Naive thymus-derived CD4-positive, alpha-beta T cell (primary cell): ENCODE data around the gene SAMD1. TPM values are rescaled to one million over a fixed set of nuclear protein-coding genes. Genes with fewer than 3 reads are reported as not detected.

ENCODE experiments used
- ATAC-seq: fragments of 150-1000 bp; cut with Tn5 transposase; 2 replicates; pipeline ENCODE4 v1.10.0; 2021; ENCODE audit warnings: mild to moderate bottlenecking, moderate library complexity
- CTCF ChIA-PET: fragments of 350-600 bp; sonication (Branson Sonifier 250); formaldehyde crosslinking; loops from one replicate; lab custom pipeline; 2021; ENCODE audit warnings: antibody characterized with exemption; lab: Charles Lee
- POLR2A ChIA-PET: fragments of 350-600 bp; sonication (Branson Sonifier 250); formaldehyde crosslinking; loops from one replicate; lab custom pipeline; 2021; ENCODE audit warnings: antibody characterized with exemption, inconsistent platforms; lab: Charles Lee
- DNase-seq, 9 donors: peaks; one replicate each; pipeline versions ENCODE4 v3.0.0 to v3.0.0-alpha.2; 2020 to 2022; ENCODE audit warnings: mixed read lengths in 1 of 9
- H3K27ac ChIP-seq: one replicate; pipeline ENCODE4 v1.7.0; 2013; ENCODE audit warnings: mild to moderate bottlenecking, low read depth, low read length, moderate library complexity
- H3K27me3 ChIP-seq, 2 donors: one replicate each; pipeline ENCODE4 v1.7.0; 2013; ENCODE audit warnings: low read length in 2 of 2, mild to moderate bottlenecking in 2 of 2, moderate library complexity in 2 of 2; ENCODE audit not compliant: control insufficient read depth in 2 of 2, insufficient read depth in 2 of 2
- H3K36me3 ChIP-seq, 3 experiments: 1 replicate in 2 of 3; 2 replicates in 1 of 3; pipeline ENCODE4 v1.7.0; 2013; ENCODE audit warnings: low read length in 3 of 3, mild to moderate bottlenecking in 3 of 3, moderate library complexity in 1 of 3; ENCODE audit not compliant: insufficient read depth in 3 of 3, control insufficient read depth in 2 of 3
- H3K4me1 ChIP-seq, 2 donors: one replicate each; pipeline ENCODE4 v1.7.0; 2013; ENCODE audit warnings: low read length in 2 of 2, mild to moderate bottlenecking in 2 of 2, moderate library complexity in 1 of 2; ENCODE audit not compliant: control insufficient read depth in 2 of 2, insufficient read depth in 2 of 2
- H3K4me3 ChIP-seq: 2 replicates; pipeline ENCODE4 v1.7.0; 2013; ENCODE audit warnings: mild to moderate bottlenecking, low read length
- H3K9me3 ChIP-seq, 3 experiments: 1 replicate in 2 of 3; 2 replicates in 1 of 3; pipeline ENCODE4 v1.7.0; 2013; ENCODE audit warnings: low read length in 3 of 3; ENCODE audit not compliant: control insufficient read depth in 2 of 3
- H3K27ac Mint-ChIP-seq, 9 donors: one replicate each; pipeline ENCODE4 v1.8.0; 2020 to 2022; ENCODE audit warnings: mixed read lengths in 9 of 9, mild to moderate bottlenecking in 8 of 9, moderate library complexity in 5 of 9, inconsistent platforms in 2 of 9
- H3K27me3 Mint-ChIP-seq, 5 donors: one replicate each; pipeline ENCODE4 v1.8.0; 2021 to 2022; ENCODE audit warnings: mixed read lengths in 5 of 5, mild to moderate bottlenecking in 1 of 5
- H3K36me3 Mint-ChIP-seq, 5 donors: one replicate each; pipeline ENCODE4 v1.8.0; 2020 to 2022; ENCODE audit warnings: mixed read lengths in 5 of 5, mild to moderate bottlenecking in 3 of 5, inconsistent platforms in 1 of 5
- H3K4me1 Mint-ChIP-seq, 7 donors: one replicate each; pipeline ENCODE4 v1.8.0; 2020 to 2022; ENCODE audit warnings: mixed read lengths in 7 of 7, mild to moderate bottlenecking in 3 of 7, inconsistent platforms in 1 of 7
- H3K4me3 Mint-ChIP-seq, 10 donors: one replicate each; pipeline ENCODE4 v1.8.0; 2020 to 2022; ENCODE audit warnings: mild to moderate bottlenecking in 10 of 10, mixed read lengths in 10 of 10, moderate library complexity in 6 of 10, inconsistent platforms in 2 of 10
- H3K9me3 Mint-ChIP-seq, 11 donors: one replicate each; pipeline ENCODE4 v1.8.0; 2020 to 2022; ENCODE audit warnings: mixed read lengths in 11 of 11, mild to moderate bottlenecking in 4 of 11, inconsistent platforms in 1 of 11, moderate library complexity in 1 of 11
- intact Hi-C, 2 donors: fragments of 100-400 bp; cut with micrococcal nuclease; formaldehyde crosslinking; loops; one replicate each; pipeline ENCODE4 v1.15.1; 2023
- polyA plus RNA-seq, 2 donors: library from polyadenylated mRNA; unstranded; fragments of 300-500 nt; fragmentation: Illumina TruSeq; gene quantifications; one replicate each; pipeline ENCODE4 v1.2.3, GENCODE V29; 2021
- total RNA-seq, 6 experiments: library from RNA in 5 of 6; stranded (reverse) in 5 of 6; gene quantifications; 1 replicate in 5 of 6; 2 replicates in 1 of 6; pipeline ENCODE4 v1.2.3 and lab custom pipeline; 2021 to 2026

SAMD1 gene
- total and polyA plus RNA-seq, 7 experiments from 2014 or later: 3.0 to 87.3 (median 48.2) TPM

DNA sequence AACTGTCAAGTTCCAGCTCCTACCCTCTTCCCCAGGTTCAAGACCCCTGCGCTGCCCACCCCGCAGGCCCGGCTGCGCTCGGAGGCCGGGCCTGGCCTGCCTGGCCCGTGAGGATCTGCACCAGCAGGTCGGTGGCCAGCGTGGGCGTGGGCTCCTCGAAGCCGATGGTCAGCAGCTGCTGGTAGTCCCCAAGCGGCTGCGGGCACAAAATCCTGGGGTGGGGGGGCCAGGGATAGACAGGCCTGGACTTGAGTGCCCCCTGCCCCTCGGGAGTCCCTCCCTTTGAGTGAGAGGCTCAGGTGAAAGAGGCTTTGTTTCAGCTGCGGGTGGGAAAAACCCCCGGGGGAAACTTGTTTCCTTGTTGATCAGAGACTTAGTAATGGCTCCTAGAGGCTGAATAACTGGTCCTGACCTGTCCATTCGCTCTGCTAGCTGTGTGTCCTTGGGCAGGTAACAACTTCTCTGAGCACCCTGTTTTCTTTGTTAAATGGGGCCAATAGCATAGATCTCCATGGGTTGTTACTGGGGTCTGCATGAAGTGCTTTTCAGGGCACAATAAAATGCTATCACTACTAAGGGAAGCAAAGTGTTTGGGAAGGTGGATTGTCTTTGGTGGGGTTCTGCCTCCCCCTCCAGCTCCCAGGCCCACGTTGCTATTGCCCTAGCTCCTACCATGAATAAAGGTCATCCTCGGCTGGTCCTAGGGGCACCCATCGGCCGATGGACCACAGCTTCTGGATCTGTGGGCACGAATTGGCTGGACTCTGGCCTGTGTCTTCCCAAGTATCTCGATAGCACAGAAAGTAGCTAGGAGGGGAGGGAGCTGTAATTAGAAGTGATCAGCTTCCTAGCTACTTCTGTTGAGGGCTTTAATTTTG, 8.5 kb downstream of the SAMD1 start:
- Histone ChIP-seq H3K27ac (peak overlapping the region; percentile 75), H3K9me3 (no peaks in the 10 kb centered on the region), H3K27me3 (no peaks in the 10 kb centered on the region), H3K4me1 (peaks cover 5 to 15% of the 10 kb centered on the region in 2 donors), H3K4me3 (peak overlapping the region; percentile 86), H3K36me3 (no peaks in the 10 kb centered on the region)
- ATAC-seq: no peak
- Mint-ChIP-seq H3K4me1 (peaks cover 0 to 27% (median 17%) of the 10 kb centered on the region in 7 donors), H3K27ac (peak overlapping the region; percentile 86 to 98 (median 95)), H3K9me3 (peaks cover 0 to 1% (median 0%) of the 10 kb centered on the region in 11 donors), H3K27me3 (no peaks in the 10 kb centered on the region), H3K4me3 (peak overlapping the region; percentile 80 to 98 (median 94)), H3K36me3 (no peaks in the 10 kb centered on the region)
- intact Hi-C loops: loop anchor here (1.0 to 10.0 kb wide), 17 partner anchors 8 to 965 kb away; partner anchors contain the start of genes C19orf53 (in 2 of the 2), NACC1 (in 2 of the 2), PRKACA (in 2 of the 2) and RFX1 (in 2 of the 2)
- POLR2A ChIA-PET: interaction anchor here (0.5 to 3.3 kb wide), 11 partner anchors 8 to 76 kb away, joined by 3 to 24 read pairs (median 4); partner anchors contain the start of genes ASF1B, IL27RA, RFX1 and SAMD1
- CTCF ChIA-PET: interaction anchor here (0.7 to 2.0 kb wide), 8 partner anchors 8 to 203 kb away, joined by 3 to 6 read pairs (median 4); partner anchors contain the start of gene ASF1B
- DNase-seq: peak in 1 of 9 donors; percentile 58

DNA sequence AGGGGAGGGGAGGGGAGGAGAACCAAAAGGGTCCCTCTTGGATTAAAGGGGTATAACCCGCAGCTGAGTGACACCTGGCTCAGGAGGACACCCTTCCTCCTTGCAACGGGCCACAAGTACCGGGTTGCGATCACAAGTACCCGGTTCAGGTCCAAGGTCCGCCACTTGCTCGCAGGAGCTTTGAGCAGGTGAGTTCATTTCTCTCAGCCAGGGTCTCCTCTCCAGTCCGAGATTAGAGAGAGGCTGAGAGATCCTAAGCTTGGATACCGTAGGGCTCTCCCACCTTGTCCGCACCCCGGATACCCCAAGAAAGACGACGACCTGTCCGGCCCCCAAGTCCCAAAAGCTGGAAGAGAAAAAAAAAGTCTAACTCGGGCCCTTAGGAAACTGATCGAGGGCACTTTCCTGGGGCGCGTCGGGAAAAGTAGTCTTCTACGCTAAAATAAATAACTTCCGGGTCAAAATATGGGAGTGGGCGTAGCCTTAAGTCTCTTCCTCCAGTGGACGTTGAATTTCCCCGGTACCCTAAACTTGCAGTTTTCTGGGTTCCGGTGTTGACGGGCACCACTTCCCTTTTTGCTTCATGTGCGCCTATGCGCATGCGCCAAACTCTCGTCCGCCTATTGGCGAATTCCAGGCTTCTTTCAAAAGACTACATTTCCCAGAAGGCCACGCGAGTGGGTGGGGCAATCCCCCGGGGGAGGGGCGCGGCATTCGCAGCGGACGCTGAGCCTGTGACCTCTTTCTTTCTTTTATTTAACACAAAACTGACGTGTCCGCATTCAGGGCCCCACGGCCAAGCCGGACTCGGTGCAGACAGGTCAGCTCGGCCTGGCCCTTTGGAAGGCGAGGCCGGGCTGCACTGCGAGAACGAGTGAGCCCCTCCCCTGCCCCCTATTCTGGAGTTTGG, 9.4 kb downstream of the SAMD1 start:
- ATAC-seq: peak; percentile 97
- peak overlapping the region; percentile 86 to 98 (median 95) for H3K27ac Mint-ChIP-seq
- Histone ChIP-seq H3K4me1 (peaks cover 5 to 15% of the 10 kb centered on the region in 2 donors), H3K27me3 (no peaks in the 10 kb centered on the region), H3K9me3 (no peaks in the 10 kb centered on the region), H3K27ac (peak overlapping the region; percentile 80), H3K36me3 (no peaks in the 10 kb centered on the region), H3K4me3 (peak overlapping the region; percentile 86)
- peaks cover 0 to 27% (median 17%) of the 10 kb centered on the region in 7 donors for H3K4me1 Mint-ChIP-seq
- ChIA-PET POLR2A (interaction anchor here (0.5 to 3.3 kb wide), 14 partner anchors 9 to 415 kb away, joined by 3 to 24 read pairs (median 4); partner anchors contain the start of genes ASF1B, GIPC1, IL27RA and RFX1), CTCF (interaction anchor here (0.6 to 2.0 kb wide), 6 partner anchors 8 to 202 kb away, joined by 3 to 6 read pairs (median 5); partner anchors contain the start of gene ASF1B)
- H3K9me3 Mint-ChIP-seq: peaks cover 0 to 1% (median 0%) of the 10 kb centered on the region in 11 donors
- no peaks in the 10 kb centered on the region for H3K36me3 Mint-ChIP-seq
- intact Hi-C loops: loop anchor here (1.0 to 10.0 kb wide), 17 partner anchors 8 to 964 kb away; partner anchors contain the start of genes C19orf53 (in 2 of the 2), NACC1 (in 2 of the 2), PRKACA (in 2 of the 2) and RFX1 (in 2 of the 2)
- peak; percentile 96 to 100 (median 99) for DNase-seq
- peak overlapping the region; percentile 80 to 98 (median 94) for H3K4me3 Mint-ChIP-seq
- H3K27me3 Mint-ChIP-seq: no peaks in the 10 kb centered on the region

DNA sequence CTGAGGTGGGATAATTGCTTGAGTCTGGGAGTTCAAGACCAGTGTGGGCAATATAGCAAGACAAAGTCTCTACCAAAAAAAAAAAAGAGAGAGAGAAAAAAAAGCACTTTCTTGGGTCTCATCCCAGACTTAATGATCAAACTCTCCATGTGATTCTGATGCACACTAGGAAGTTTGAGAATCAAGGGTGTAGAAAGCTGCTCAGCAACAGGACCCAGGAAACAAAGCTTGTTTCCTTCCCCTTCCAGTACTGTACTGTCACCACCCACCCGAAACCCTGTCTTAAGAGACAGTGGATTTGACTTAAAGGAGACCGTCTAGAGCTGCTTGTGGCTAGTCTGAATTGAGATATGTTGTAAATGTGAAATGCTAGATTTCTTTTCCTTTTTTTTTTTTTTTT, 12.1 kb downstream of the SAMD1 start:
- H3K4me3 ChIP-seq: no peak overlapping the region
- Mint-ChIP-seq H3K27ac (no peak overlapping the region), H3K9me3 (peaks cover 0 to 1% (median 0%) of the 10 kb centered on the region in 11 donors), H3K4me3 (no peak overlapping the region), H3K27me3 (no peaks in the 10 kb centered on the region), H3K4me1 (peaks cover 7 to 41% (median 29%) of the 10 kb centered on the region in 7 donors), H3K36me3 (no peaks in the 10 kb centered on the region)
- H3K27ac ChIP-seq: no peak overlapping the region
- DNase-seq (no peak), ATAC-seq (no peak)
- ChIA-PET POLR2A (interaction anchor here (0.6 to 1.2 kb wide), 4 partner anchors 13 to 402 kb away, joined by 3 to 4 read pairs (median 3); no protein-coding TSS in a partner anchor), CTCF (interaction anchor here (0.7 to 1.6 kb wide), 4 partner anchors 30 to 799 kb away, joined by 3 to 7 read pairs (median 4); partner anchors contain the start of gene ASF1B)
- H3K36me3 ChIP-seq: no peaks in the 10 kb centered on the region
- intact Hi-C loops: no loop called here
- no peaks in the 10 kb centered on the region for H3K27me3 ChIP-seq
- no peaks in the 10 kb centered on the region for H3K9me3 ChIP-seq
- H3K4me1 ChIP-seq: peaks cover 17 to 24% of the 10 kb centered on the region in 2 donors

DNA sequence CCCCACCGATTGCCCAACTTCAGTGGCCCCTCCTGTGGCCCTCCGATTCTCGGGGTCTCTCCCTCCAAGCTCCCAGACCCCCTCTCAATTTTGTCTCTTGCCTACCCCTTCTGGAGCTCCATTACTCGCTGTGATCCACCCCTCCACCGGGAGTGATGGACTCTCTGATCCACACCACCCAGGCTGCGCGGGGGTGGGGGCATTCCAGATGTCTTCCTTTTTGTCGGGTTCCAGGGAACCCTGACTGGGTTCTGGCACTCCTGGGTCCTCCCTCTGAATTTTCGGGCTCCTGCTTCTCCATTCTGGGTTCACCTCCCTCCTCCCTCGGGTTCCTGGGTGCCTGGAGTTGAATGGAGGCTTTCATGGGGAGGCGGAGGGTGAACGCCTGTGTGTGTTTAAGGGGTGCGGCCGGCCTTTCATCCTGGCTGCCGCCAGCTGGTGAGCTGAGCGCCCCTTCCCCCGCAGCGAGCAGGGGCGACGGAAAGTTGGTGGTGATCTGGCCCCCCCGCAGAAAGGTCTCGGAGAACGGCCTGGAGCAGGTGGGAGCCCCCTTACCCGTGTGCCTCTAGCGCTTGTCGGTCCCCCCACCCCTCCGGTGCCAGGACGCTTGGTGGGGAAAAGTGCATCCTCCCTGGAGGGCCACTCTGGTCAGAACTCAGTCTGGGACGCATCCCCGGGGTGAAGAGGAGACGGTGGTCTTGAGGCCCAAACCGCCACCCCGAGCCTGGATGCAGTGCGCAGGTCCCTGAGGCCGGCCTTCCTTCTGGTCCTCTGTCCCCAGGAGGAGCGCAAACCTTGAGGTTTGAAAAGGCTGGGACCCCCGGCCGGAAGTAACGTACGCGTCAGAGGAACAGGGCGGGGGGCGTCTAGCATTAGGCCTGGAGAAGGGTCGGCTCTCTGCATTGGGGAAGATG, 16.4 kb downstream of the SAMD1 start:
- no peaks in the 10 kb centered on the region for H3K27me3 ChIP-seq
- Mint-ChIP-seq H3K9me3 (peaks cover 0 to 1% (median 0%) of the 10 kb centered on the region in 11 donors), H3K36me3 (no peaks in the 10 kb centered on the region), H3K27me3 (peaks cover 0 to 10% (median 0%) of the 10 kb centered on the region in 5 donors), H3K27ac (peak overlapping the region; percentile 62 to 89 (median 79)), H3K4me1 (peaks cover 7 to 24% (median 10%) of the 10 kb centered on the region in 7 donors), H3K4me3 (peak overlapping the region; percentile 87 to 99 (median 93))
- POLR2A ChIA-PET: interaction anchor here (0.5 to 2.5 kb wide), 7 partner anchors 16 to 195 kb away, joined by 3 to 10 read pairs (median 3); partner anchors contain the start of genes ASF1B, IL27RA and PRKACA
- intact Hi-C loops: loop anchor here (1.0 to 5.0 kb wide), 12 partner anchors 7 to 613 kb away; partner anchors contain the start of genes RFX1 (in 2 of the 2), ASF1B (in 1 of the 2), DCAF15 (in 1 of the 2) and SAMD1 (in 1 of the 2)
- no peaks in the 10 kb centered on the region for H3K36me3 ChIP-seq
- no peak for ATAC-seq
- CTCF ChIA-PET: interaction anchor here (0.5 to 3.8 kb wide), 13 partner anchors 7 to 1097 kb away, joined by 3 to 22 read pairs (median 4); partner anchors contain the start of gene ASF1B
- no peaks in the 10 kb centered on the region for H3K9me3 ChIP-seq
- H3K4me1 ChIP-seq: peaks cover 9 to 18% of the 10 kb centered on the region in 2 donors
- DNase-seq: peak in 2 of 9 donors; percentile 21 to 67
- peak overlapping the region; percentile 91 for H3K4me3 ChIP-seq
- peak overlapping the region; percentile 50 for H3K27ac ChIP-seq
